Measurements from ENCODE around the gene ASPHD1. TPM values are rescaled to one million over a fixed set of nuclear protein-coding genes. Genes with fewer than 3 reads are reported as not detected.

The ASPHD1 gene
- total and polyA plus RNA-seq, 2 of the 4 experiments (the other 2 are of a cell fraction) = 4.1 to 14.5 TPM

- Histone ChIP-seq H3K79me1 (ENCODE audit: low read depth in 1 of 2, low read length in 2 of 2) (peaks cover 13 to 38% of the 10 kb centered on the region in 2 experiments), H3K9ac (ENCODE audit: low read depth, low read length) (no peak overlapping the region), H4K20me1 (ENCODE audit: insufficient read depth, low read length) (peaks cover 7% of the 10 kb centered on the region), H2BK5ac (ENCODE audit: low read depth, low read length, poor library complexity, severe bottlenecking) (no peak overlapping the region), H3K9me1 (ENCODE audit: insufficient read depth, low read length) (peaks cover 21% of the 10 kb centered on the region), H3K4me3 (ENCODE audit: insufficient read depth, low read depth, low read length) (no peak overlapping the region), H3K27ac (ENCODE audit: insufficient read depth, low read length) (no peak overlapping the region), H3K27me3 (ENCODE audit: control insufficient read depth, insufficient read depth, low read length) (no peaks in the 10 kb centered on the region), H3K9me3 (ENCODE audit: control insufficient read depth, insufficient read depth, low read length) (no peaks in the 10 kb centered on the region), H2BK120ac (ENCODE audit: low read depth, low read length) (no peak overlapping the region), H2BK20ac (ENCODE audit: low read depth, low read length) (no peak overlapping the region), H3K18ac (ENCODE audit: low read depth, low read length) (no peak overlapping the region), H2AK9ac (replicated peaks; ENCODE audit: low read depth, low read length, poor library complexity) (no peak overlapping the region), H4K8ac (ENCODE audit: low read depth in 2 of 2, low read length in 2 of 2) (no peak overlapping the region), H3K56ac (ENCODE audit: extremely low read depth, insufficient read depth, low read length) (no peak overlapping the region), H3K14ac (replicated peaks; ENCODE audit: low read depth, low read length) (no peak overlapping the region), H3K36me3 (ENCODE audit: control insufficient read depth, insufficient read depth, low read length) (peaks cover 16% of the 10 kb centered on the region), H4K91ac (ENCODE audit: insufficient read depth, low read depth, low read length) (no peak overlapping the region), H2AFZ (replicated peaks; ENCODE audit: low read length, poor library complexity) (no peak overlapping the region), H3K4me2 (ENCODE audit: low read depth, low read length) (no peak overlapping the region), H3K4ac (ENCODE audit: low read depth, low read length) (no peak overlapping the region), H2BK15ac (ENCODE audit: low read depth, low read length) (no peak overlapping the region), H3K23ac (ENCODE audit: low read depth, low read length) (no peak overlapping the region), H4K5ac (ENCODE audit: low read depth, low read length) (no peak overlapping the region), H3K4me1 (ENCODE audit: control insufficient read depth, insufficient read depth, low read length) (peaks cover 9% of the 10 kb centered on the region), H2AK5ac (ENCODE audit: low read depth, low read length) (no peak overlapping the region)
- CTCF ChIA-PET = no interaction called here
- dilution Hi-C loops (cut with HindIII; ENCODE audit: low sequenced_read_pairs, unreplicated experiment) = no loop called here
- ATAC-seq (ENCODE audit: low read depth) = no peak
- no TSS peak for BruUV-seq (replicated peaks)
- intact Hi-C loops (cut with micrococcal nuclease) = no loop called here
- DNase-seq = no peak
- no CpG with 5 or more reads among the region's 7 CpGs for WGBS, 2 experiments (ENCODE audit: extremely low coverage in 2 of 2, insufficient read length in 1 of 2)
- POLR2A ChIA-PET (ENCODE audit: unreplicated experiment) = no interaction called here
- TF ChIP-seq RFX5 (IDR thresholded peaks at IDR 0.05; ENCODE audit: low read depth, low read length) (no peak), CHD1 (IDR thresholded peaks at IDR 0.05; ENCODE audit: low read depth, low read length) (no peak), MAFK (IDR thresholded peaks at IDR 0.05; ENCODE audit: low read depth, low read length) (no peak), BHLHE40 (IDR thresholded peaks at IDR 0.05; ENCODE audit: low read depth, low read length) (no peak), CTCF (conservative IDR thresholded peaks at IDR 0.05; ENCODE audit: low read depth, low read length) (no peak), USF2 (IDR thresholded peaks at IDR 0.05; ENCODE audit: low read depth, low read length) (no peak), POLR2A (IDR thresholded peaks at IDR 0.05; ENCODE audit: low read depth, low read length) (no peak), MXI1 (IDR thresholded peaks at IDR 0.05; ENCODE audit: borderline replicate concordance, low read depth, low read length) (no peak), ELK1 (IDR thresholded peaks at IDR 0.05; ENCODE audit: borderline replicate concordance, low read depth, low read length) (no peak), CEBPB (IDR thresholded peaks at IDR 0.05; ENCODE audit: low read depth, low read length) (no peak), NFE2L2 (IDR thresholded peaks at IDR 0.05; ENCODE audit: low read depth, low read length) (no peak), SMC3 (IDR thresholded peaks at IDR 0.05; ENCODE audit: low read depth, low read length) (no peak), RAD21 (IDR thresholded peaks at IDR 0.05; ENCODE audit: low read length) (no peak), RCOR1 (IDR thresholded peaks at IDR 0.05; ENCODE audit: insufficient replicate concordance, low read length) (no peak)
- in situ Hi-C loops (cut with MboI; ENCODE audit: low sequenced_read_pairs) = no loop called here
These were observed 4.7 kb downstream of the ASPHD1 start for GRCh38 chr16:29904947-29905346.

Measured in IMR-90 (cell line).